ENCODE results near the gene HAPSTR1.

Gene HAPSTR1

GRCh38 chr16:9068886-9069285, 22.6 kb upstream of the HAPSTR1 start:
- no peaks in the 10 kb centered on the region for H3K27me3 ChIP-seq (ENCODE audit: insufficient read depth, poor library complexity, severe bottlenecking)
- H3K4me3 ChIP-seq (replicated peaks; ENCODE audit: insufficient read depth, low read length) = no peak overlapping the region
- no peak for DNase-seq (ENCODE audit: low read depth in 1 of 2, low spot score in 1 of 2)
- H3K27ac ChIP-seq (replicated peaks) = no peak overlapping the region
- TF ChIP-seq POLR2AphosphoS5 (IDR thresholded peaks at IDR 0.05; ENCODE audit: low read depth) (no peak), GABPA (IDR thresholded peaks at IDR 0.05; ENCODE audit: low read depth) (no peak), SPI1 (IDR thresholded peaks at IDR 0.05; ENCODE audit: borderline replicate concordance, low read depth) (no peak), CTCF (IDR thresholded peaks at IDR 0.05; ENCODE audit: insufficient read depth, low read length) (no peak), REST (IDR thresholded peaks at IDR 0.05; ENCODE audit: insufficient replicate concordance, low read depth) (no peak)

- no peak for DNase-seq (ENCODE audit: low read depth in 1 of 2, low spot score in 1 of 2)
- TF ChIP-seq REST (IDR thresholded peaks at IDR 0.05; ENCODE audit: insufficient replicate concordance, low read depth) = no peak
- no peak for TF ChIP-seq CTCF (IDR thresholded peaks at IDR 0.05; ENCODE audit: insufficient read depth, low read length)
- no peak for TF ChIP-seq GABPA (IDR thresholded peaks at IDR 0.05; ENCODE audit: low read depth)
- TF ChIP-seq SPI1 (IDR thresholded peaks at IDR 0.05; ENCODE audit: borderline replicate concordance, low read depth) = no peak
- TF ChIP-seq POLR2AphosphoS5 (IDR thresholded peaks at IDR 0.05; ENCODE audit: low read depth) = no peak
- no peaks in the 10 kb centered on the region for H3K27me3 ChIP-seq (ENCODE audit: insufficient read depth, poor library complexity, severe bottlenecking)
- H3K4me3 ChIP-seq (replicated peaks; ENCODE audit: insufficient read depth, low read length) = no peak overlapping the region
- no peak overlapping the region for H3K27ac ChIP-seq (replicated peaks)
Measured at GRCh38 chr16:9070254-9070653, 21.2 kb upstream of the HAPSTR1 start.

- Histone ChIP-seq H3K27ac (replicated peaks) (no peak overlapping the region), H3K27me3 (ENCODE audit: insufficient read depth, poor library complexity, severe bottlenecking) (no peaks in the 10 kb centered on the region), H3K4me3 (replicated peaks; ENCODE audit: insufficient read depth, low read length) (no peak overlapping the region)
- TF ChIP-seq SPI1 (IDR thresholded peaks at IDR 0.05; ENCODE audit: borderline replicate concordance, low read depth) (no peak), CTCF (IDR thresholded peaks at IDR 0.05; ENCODE audit: insufficient read depth, low read length) (no peak), REST (IDR thresholded peaks at IDR 0.05; ENCODE audit: insufficient replicate concordance, low read depth) (no peak), GABPA (IDR thresholded peaks at IDR 0.05; ENCODE audit: low read depth) (no peak)
- no peak for DNase-seq (ENCODE audit: low read depth in 1 of 2, low spot score in 1 of 2)
Measured at GRCh38 chr16:9071377-9071776, 20.1 kb upstream of the HAPSTR1 start.

Measured in HL-60 (cell line).